ENCODE results near the gene SIX2.

Gene SIX2

GRCh38 chr2:44965684-44966083 lies 43.6 kb downstream of the SIX2 start:
- TF ChIP-seq TCF12 (IDR thresholded peaks at IDR 0.05; ENCODE audit: low read depth), result no peak
- TF ChIP-seq EP300 (IDR thresholded peaks at IDR 0.05; ENCODE audit: borderline replicate concordance), result no peak
- no peak for TF ChIP-seq FOXM1 (IDR thresholded peaks at IDR 0.05; ENCODE audit: borderline replicate concordance, low read depth)
- TF ChIP-seq YY1 (IDR thresholded peaks at IDR 0.05; ENCODE audit: low read depth), result no peak
- no peak for TF ChIP-seq NFIC (IDR thresholded peaks at IDR 0.05)
- no peak for TF ChIP-seq MAX (IDR thresholded peaks at IDR 0.05)
- TF ChIP-seq CEBPB (IDR thresholded peaks at IDR 0.05), result no peak
- no peak for TF ChIP-seq CREB1 (IDR thresholded peaks at IDR 0.05; ENCODE audit: low read depth)
- no peak for TF ChIP-seq TAF1 (IDR thresholded peaks at IDR 0.05; ENCODE audit: low read depth)
- no peak for TF ChIP-seq ZBTB7A (IDR thresholded peaks at IDR 0.05; ENCODE audit: low read depth)
- no peak for TF ChIP-seq USF1 (IDR thresholded peaks at IDR 0.05)

GRCh38 chr2:44964752-44965236 lies 44.5 kb downstream of the SIX2 start:
- no peak for TF ChIP-seq NFIC (IDR thresholded peaks at IDR 0.05)
- no peak for TF ChIP-seq TEAD4 (IDR thresholded peaks at IDR 0.05)
- no peak for TF ChIP-seq USF1 (IDR thresholded peaks at IDR 0.05)
- no peak for TF ChIP-seq MAX (IDR thresholded peaks at IDR 0.05)

GRCh38 chr2:44962176-44962695 lies 47.0 kb downstream of the SIX2 start:
- TF ChIP-seq CEBPB (IDR thresholded peaks at IDR 0.05) (no peak), CREB1 (IDR thresholded peaks at IDR 0.05; ENCODE audit: low read depth) (no peak), RAD21 (IDR thresholded peaks at IDR 0.05; ENCODE audit: low read depth) (no peak), ZBTB7A (IDR thresholded peaks at IDR 0.05; ENCODE audit: low read depth) (no peak), TEAD4 (IDR thresholded peaks at IDR 0.05) (no peak), FOXM1 (IDR thresholded peaks at IDR 0.05; ENCODE audit: borderline replicate concordance, low read depth) (no peak), MAX (IDR thresholded peaks at IDR 0.05) (no peak), YY1 (IDR thresholded peaks at IDR 0.05; ENCODE audit: low read depth) (no peak), TCF12 (IDR thresholded peaks at IDR 0.05; ENCODE audit: low read depth) (no peak), TAF1 (IDR thresholded peaks at IDR 0.05; ENCODE audit: low read depth) (no peak), EP300 (IDR thresholded peaks at IDR 0.05; ENCODE audit: borderline replicate concordance) (no peak), EGR1 (IDR thresholded peaks at IDR 0.05) (no peak)

GRCh38 chr2:44960871-44961270 lies 48.4 kb downstream of the SIX2 start:
- TF ChIP-seq NFIC (IDR thresholded peaks at IDR 0.05) (no peak), CREB1 (IDR thresholded peaks at IDR 0.05; ENCODE audit: low read depth) (no peak), RAD21 (IDR thresholded peaks at IDR 0.05; ENCODE audit: low read depth) (no peak), CEBPB (IDR thresholded peaks at IDR 0.05) (no peak), EP300 (IDR thresholded peaks at IDR 0.05; ENCODE audit: borderline replicate concordance) (no peak), MAX (IDR thresholded peaks at IDR 0.05) (no peak), TAF1 (IDR thresholded peaks at IDR 0.05; ENCODE audit: low read depth) (no peak), USF1 (IDR thresholded peaks at IDR 0.05) (no peak), TEAD4 (IDR thresholded peaks at IDR 0.05) (no peak)

GRCh38 chr2:44959855-44960254 lies 49.4 kb downstream of the SIX2 start:
- no peak for TF ChIP-seq REST (IDR thresholded peaks at IDR 0.05; ENCODE audit: low read depth)
- no peak for TF ChIP-seq NFIC (IDR thresholded peaks at IDR 0.05)
- TF ChIP-seq RAD21 (IDR thresholded peaks at IDR 0.05; ENCODE audit: low read depth), result no peak
- TF ChIP-seq EP300 (IDR thresholded peaks at IDR 0.05; ENCODE audit: borderline replicate concordance), result no peak
- no peak for TF ChIP-seq USF1 (IDR thresholded peaks at IDR 0.05)
- TF ChIP-seq TCF12 (IDR thresholded peaks at IDR 0.05; ENCODE audit: low read depth), result no peak
- TF ChIP-seq MAX (IDR thresholded peaks at IDR 0.05), result no peak

- TF ChIP-seq REST (IDR thresholded peaks at IDR 0.05; ENCODE audit: low read depth), result no peak
- no peak for TF ChIP-seq CREB1 (IDR thresholded peaks at IDR 0.05; ENCODE audit: low read depth)
- no peak for TF ChIP-seq EP300 (IDR thresholded peaks at IDR 0.05; ENCODE audit: borderline replicate concordance)
- no peak for TF ChIP-seq USF1 (IDR thresholded peaks at IDR 0.05)
- no peak for TF ChIP-seq NFIC (IDR thresholded peaks at IDR 0.05)
- TF ChIP-seq CEBPB (IDR thresholded peaks at IDR 0.05), result no peak
- TF ChIP-seq TEAD4 (IDR thresholded peaks at IDR 0.05), result no peak
- TF ChIP-seq EGR1 (IDR thresholded peaks at IDR 0.05), result no peak
- no peak for TF ChIP-seq MAX (IDR thresholded peaks at IDR 0.05)
- TF ChIP-seq ZBTB7A (IDR thresholded peaks at IDR 0.05; ENCODE audit: low read depth), result no peak
- TF ChIP-seq RAD21 (IDR thresholded peaks at IDR 0.05; ENCODE audit: low read depth), result no peak
- TF ChIP-seq YY1 (IDR thresholded peaks at IDR 0.05; ENCODE audit: low read depth), result no peak
- no peak for TF ChIP-seq TCF12 (IDR thresholded peaks at IDR 0.05; ENCODE audit: low read depth)
- no peak for TF ChIP-seq FOXM1 (IDR thresholded peaks at IDR 0.05; ENCODE audit: borderline replicate concordance, low read depth)
- no peak for TF ChIP-seq TAF1 (IDR thresholded peaks at IDR 0.05; ENCODE audit: low read depth)
Measured at GRCh38 chr2:44957656-44958327, 51.5 kb downstream of the SIX2 start.

All from Ishikawa (cell line).